ENCODE data around the gene FFAR1. TPM values are rescaled to one million over a fixed set of nuclear protein-coding genes. Genes with fewer than 3 reads are reported as not detected.

FFAR1 gene
- total and polyA plus RNA-seq, 2 experiments from 2014 or later = not detected

GRCh38 chr19:35336166-35336955 lies 11.3 kb upstream of the FFAR1 start:
- Histone ChIP-seq H4K20me1 (ENCODE audit: insufficient read depth) (no peaks in the 10 kb centered on the region), H3K9me2 (ENCODE audit: insufficient read depth) (no peaks in the 10 kb centered on the region), H3K9ac (no peak overlapping the region), H3K27me3 (replicated peaks; ENCODE audit: insufficient read depth) (peaks cover 5% of the 10 kb centered on the region; the same call in 1 of the 2 replicates), H3K4me3 (no peak overlapping the region), H3K36me3 (ENCODE audit: low read depth) (no peaks in the 10 kb centered on the region), H3K79me2 (ENCODE audit: insufficient read depth) (no peaks in the 10 kb centered on the region), H3K4me2 (ENCODE audit: unreplicated experiment) (no peak overlapping the region), H3F3A (ENCODE audit: insufficient read depth) (no peaks in the 10 kb centered on the region), H3K4me1 (ENCODE audit: insufficient read depth) (no peaks in the 10 kb centered on the region), H2AFZ (no peak overlapping the region), H3K27ac (no peak overlapping the region), H3K9me3 (ENCODE audit: low read depth) (no peaks in the 10 kb centered on the region)
- in situ Hi-C loops (cut with MboI) = no loop called here
- no peak for DNase-seq
- 62 to 65% methylated on average over 21 of the region's 21 CpGs for WGBS, 2 experiments (ENCODE audit: low coverage in 1 of 2, low lambda C conversion rate in 2 of 2, missing lambda C conversion rate in 2 of 2)
- TF ChIP-seq EZH2phosphoT487 (IDR thresholded peaks at IDR 0.05; ENCODE audit: insufficient read depth, low read depth) = no peak
- TF ChIP-seq EZH2 (IDR thresholded peaks at IDR 0.05; ENCODE audit: insufficient read depth, poor library complexity, severe bottlenecking) = no peak

- in situ Hi-C loops (cut with MboI) = no loop called here
- Histone ChIP-seq H3K79me2 (ENCODE audit: insufficient read depth) (no peaks in the 10 kb centered on the region), H3F3A (ENCODE audit: insufficient read depth) (no peaks in the 10 kb centered on the region), H3K27me3 (replicated peaks; ENCODE audit: insufficient read depth) (no peaks in the 10 kb centered on the region), H3K9me3 (ENCODE audit: low read depth) (no peaks in the 10 kb centered on the region), H3K4me1 (ENCODE audit: insufficient read depth) (no peaks in the 10 kb centered on the region), H3K9ac (no peak overlapping the region), H3K36me3 (ENCODE audit: low read depth) (no peaks in the 10 kb centered on the region), H3K27ac (no peak overlapping the region), H4K20me1 (ENCODE audit: insufficient read depth) (no peaks in the 10 kb centered on the region), H3K4me3 (no peak overlapping the region), H3K4me2 (ENCODE audit: unreplicated experiment) (no peak overlapping the region), H2AFZ (no peak overlapping the region), H3K9me2 (ENCODE audit: insufficient read depth) (no peaks in the 10 kb centered on the region)
- TF ChIP-seq EZH2 (IDR thresholded peaks at IDR 0.05; ENCODE audit: insufficient read depth, poor library complexity, severe bottlenecking) (no peak), EZH2phosphoT487 (IDR thresholded peaks at IDR 0.05; ENCODE audit: insufficient read depth, low read depth) (no peak)
- DNase-seq = no peak
- 67 to 68% methylated on average over 22 to 25 of the region's 25 CpGs for WGBS, 2 experiments (ENCODE audit: low coverage in 1 of 2, low lambda C conversion rate in 2 of 2, missing lambda C conversion rate in 2 of 2)
Observed at GRCh38 chr19:35337097-35337983, 10.4 kb upstream of the FFAR1 start.

DNA sequence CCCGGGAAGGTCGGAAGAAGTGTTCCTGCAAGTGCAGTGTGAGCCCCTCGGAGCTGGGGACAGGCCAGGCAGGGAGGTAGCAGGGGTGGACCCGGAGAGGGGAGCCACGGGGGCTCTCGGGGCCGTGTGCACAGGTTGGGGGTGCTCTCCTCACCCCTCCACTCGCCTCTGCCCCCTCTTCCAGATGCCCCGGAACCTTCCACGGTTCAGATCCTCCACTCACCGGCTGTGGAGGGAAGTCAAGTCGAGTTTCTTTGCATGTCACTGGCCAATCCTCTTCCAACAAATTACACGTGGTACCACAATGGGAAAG lies 9.8 kb upstream of the FFAR1 start:
- H3K9ac ChIP-seq = no peak overlapping the region
- H3K9me2 ChIP-seq (ENCODE audit: insufficient read depth) = no peaks in the 10 kb centered on the region
- DNase-seq = no peak
- WGBS, 2 experiments (ENCODE audit: low coverage in 1 of 2, low lambda C conversion rate in 2 of 2, missing lambda C conversion rate in 2 of 2) = 57 to 72% methylated on average over 7 to 13 of the region's 13 CpGs
- H4K20me1 ChIP-seq (ENCODE audit: insufficient read depth) = no peaks in the 10 kb centered on the region
- H3K9me3 ChIP-seq (ENCODE audit: low read depth) = no peaks in the 10 kb centered on the region
- H3K4me2 ChIP-seq (ENCODE audit: unreplicated experiment) = no peak overlapping the region
- no peaks in the 10 kb centered on the region for H3F3A ChIP-seq (ENCODE audit: insufficient read depth)
- H3K79me2 ChIP-seq (ENCODE audit: insufficient read depth) = no peaks in the 10 kb centered on the region
- H3K4me3 ChIP-seq = no peak overlapping the region
- no peaks in the 10 kb centered on the region for H3K4me1 ChIP-seq (ENCODE audit: insufficient read depth)
- no peaks in the 10 kb centered on the region for H3K36me3 ChIP-seq (ENCODE audit: low read depth)
- H2AFZ ChIP-seq = no peak overlapping the region
- in situ Hi-C loops (cut with MboI) = no loop called here
- no peak overlapping the region for H3K27ac ChIP-seq
- H3K27me3 ChIP-seq (replicated peaks; ENCODE audit: insufficient read depth) = no peaks in the 10 kb centered on the region
- TF ChIP-seq EZH2phosphoT487 (IDR thresholded peaks at IDR 0.05; ENCODE audit: insufficient read depth, low read depth) (no peak), EZH2 (IDR thresholded peaks at IDR 0.05; ENCODE audit: insufficient read depth, poor library complexity, severe bottlenecking) (no peak)

DNA sequence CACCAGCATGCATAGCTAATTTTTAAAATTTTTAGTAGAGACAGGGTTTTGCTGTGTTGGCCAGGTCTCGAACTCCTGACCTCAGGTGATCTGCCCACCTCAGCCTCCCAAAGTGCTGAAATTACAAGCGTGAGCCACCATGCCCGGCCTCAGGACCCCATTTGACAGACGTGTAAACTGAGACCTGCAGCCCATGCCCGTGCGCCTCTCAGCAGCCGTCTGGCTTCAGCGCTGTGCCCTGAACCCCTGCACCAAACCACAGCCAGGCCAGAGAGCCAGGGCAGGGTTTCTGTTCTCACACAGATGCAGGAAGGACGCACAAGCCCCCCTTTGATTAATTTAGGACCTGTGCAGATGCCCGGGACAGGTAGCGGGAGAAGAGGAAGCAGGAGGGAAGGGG lies 7.3 kb upstream of the FFAR1 start:
- no peak for DNase-seq
- H3K9me3 ChIP-seq (ENCODE audit: low read depth) = no peaks in the 10 kb centered on the region
- H3K4me1 ChIP-seq (ENCODE audit: insufficient read depth) = no peaks in the 10 kb centered on the region
- no peak for TF ChIP-seq EZH2 (IDR thresholded peaks at IDR 0.05; ENCODE audit: insufficient read depth, poor library complexity, severe bottlenecking)
- no peak for TF ChIP-seq EZH2phosphoT487 (IDR thresholded peaks at IDR 0.05; ENCODE audit: insufficient read depth, low read depth)
- H2AFZ ChIP-seq = no peak overlapping the region
- H3K27me3 ChIP-seq (replicated peaks; ENCODE audit: insufficient read depth) = no peaks in the 10 kb centered on the region; the same call in 1 of the 2 replicates
- H3K79me2 ChIP-seq (ENCODE audit: insufficient read depth) = no peaks in the 10 kb centered on the region
- no peaks in the 10 kb centered on the region for H4K20me1 ChIP-seq (ENCODE audit: insufficient read depth)
- no peaks in the 10 kb centered on the region for H3K9me2 ChIP-seq (ENCODE audit: insufficient read depth)
- in situ Hi-C loops (cut with MboI) = no loop called here
- H3F3A ChIP-seq (ENCODE audit: insufficient read depth) = no peaks in the 10 kb centered on the region
- H3K27ac ChIP-seq = no peak overlapping the region
- H3K4me3 ChIP-seq = no peak overlapping the region
- WGBS, 2 experiments (ENCODE audit: low coverage in 1 of 2, low lambda C conversion rate in 2 of 2, missing lambda C conversion rate in 2 of 2) = 55 to 63% methylated on average over 11 of the region's 11 CpGs
- no peak overlapping the region for H3K4me2 ChIP-seq (ENCODE audit: unreplicated experiment)
- no peak overlapping the region for H3K9ac ChIP-seq
- H3K36me3 ChIP-seq (ENCODE audit: low read depth) = no peaks in the 10 kb centered on the region

Measured in GM23248 (cell line).